Thoracic aorta (tissue), 2 donors: ENCODE results near the gene DAAM1. TPM values are rescaled to one million over a fixed set of nuclear protein-coding genes. Genes with fewer than 3 reads are reported as not detected.

ENCODE experiments used
- ATAC-seq: fragments of 150-250 bp; one replicate; pipeline ENCODE4 v1.8.0; 2017; ENCODE audit warnings: low read depth; ENCODE audit not compliant: insufficient number of reproducible peaks, low FRiP score
- DNase-seq: peaks from one replicate; pipeline ENCODE4 v3.0.0-alpha.2; 2020; ENCODE audit warnings: low spot score
- H3K27ac ChIP-seq, 2 donors: fragments of 200-600 bp; sonication (generic); 1 replicate in 1 of 2; 2 replicates in 1 of 2; pipeline ENCODE4 v1.5.1; 2016; ENCODE audit warnings: mild to moderate bottlenecking in 2 of 2, moderate library complexity in 2 of 2
- H3K27me3 ChIP-seq: fragments of 200-600 bp; sonication (generic); replicated peaks from 2 replicates; pipeline ENCODE4 v1.6.0; 2016; ENCODE audit warnings: mild to moderate bottlenecking; ENCODE audit not compliant: insufficient read depth
- H3K36me3 ChIP-seq: fragments of 200-600 bp; sonication (generic); one replicate; pipeline ENCODE4 v1.5.1; 2016
- H3K4me1 ChIP-seq, 2 donors: fragments of 200-600 bp; sonication (generic); 1 replicate in 1 of 2; 2 replicates in 1 of 2; pipeline versions ENCODE4 v1.5.1 to v1.6.0; 2016; ENCODE audit warnings: low read depth in 2 of 2, mild to moderate bottlenecking in 1 of 2; ENCODE audit not compliant: control insufficient read depth in 1 of 2
- H3K4me3 ChIP-seq: fragments of 200-600 bp; sonication (generic); 2 replicates; pipeline ENCODE4 v1.5.1; 2016; ENCODE audit warnings: mild to moderate bottlenecking
- H3K9me3 ChIP-seq: fragments of 200-600 bp; sonication (generic); 2 replicates; pipeline ENCODE4 v1.5.1; 2016
- total RNA-seq, 2 donors: library from RNA; depleted of rRNA; stranded (reverse); fragments of >200 nt; gene quantifications; one replicate each; pipeline versions ENCODE4 v1.1.0 to v1.2.3, GENCODE V29; 2016
- TF ChIP-seq, protein P1 (sequence below): fragments of 200-600 bp; sonication (generic); IDR thresholded peaks from one replicate; pipeline ENCODE4 v1.5.1; 2019; ENCODE audit warnings: antibody characterized with exemption

Gene DAAM1
- total RNA-seq, 2 donors from 2014 or later = 35.9 to 56.6 TPM

DNA sequence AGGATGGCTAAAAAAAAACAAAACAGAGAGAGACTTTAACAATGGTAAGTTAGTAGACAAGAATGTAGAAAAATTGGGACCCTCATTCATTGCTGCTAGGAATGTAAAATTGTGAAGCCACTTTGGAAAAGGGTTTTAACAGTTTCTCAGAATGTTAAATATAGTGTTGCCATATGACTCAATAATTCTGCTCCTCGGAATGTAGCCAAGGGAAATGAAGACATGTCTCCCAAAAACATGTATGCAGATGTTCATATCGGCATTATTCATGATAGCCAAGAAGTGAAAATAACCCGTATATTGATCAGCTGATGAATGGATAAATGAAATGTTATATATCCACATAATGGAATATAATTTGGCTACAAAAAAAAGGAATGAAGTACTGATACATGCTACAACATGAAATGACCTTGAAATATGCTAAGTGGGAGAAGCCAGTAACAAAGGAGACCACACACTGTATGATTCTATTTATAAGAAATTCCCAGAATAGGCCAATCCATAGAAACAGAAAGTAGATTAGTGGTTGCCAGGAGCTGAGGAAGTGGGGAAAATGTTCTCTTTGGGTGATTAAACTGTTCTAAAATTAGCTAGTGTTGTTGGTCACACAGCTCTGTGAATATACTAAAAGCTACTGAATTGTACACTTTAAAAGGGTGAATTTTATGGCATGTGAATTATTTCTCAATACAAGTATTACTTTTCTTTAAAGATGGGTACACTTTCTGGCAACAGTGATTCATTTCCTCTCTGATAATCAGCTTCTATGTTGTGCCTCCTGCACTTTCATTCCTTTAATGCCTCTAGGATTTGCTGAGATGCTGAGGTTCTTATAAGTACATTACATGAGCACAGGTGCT lies 132.5 kb downstream of the DAAM1 start:
- TF ChIP-seq, protein P1, sequence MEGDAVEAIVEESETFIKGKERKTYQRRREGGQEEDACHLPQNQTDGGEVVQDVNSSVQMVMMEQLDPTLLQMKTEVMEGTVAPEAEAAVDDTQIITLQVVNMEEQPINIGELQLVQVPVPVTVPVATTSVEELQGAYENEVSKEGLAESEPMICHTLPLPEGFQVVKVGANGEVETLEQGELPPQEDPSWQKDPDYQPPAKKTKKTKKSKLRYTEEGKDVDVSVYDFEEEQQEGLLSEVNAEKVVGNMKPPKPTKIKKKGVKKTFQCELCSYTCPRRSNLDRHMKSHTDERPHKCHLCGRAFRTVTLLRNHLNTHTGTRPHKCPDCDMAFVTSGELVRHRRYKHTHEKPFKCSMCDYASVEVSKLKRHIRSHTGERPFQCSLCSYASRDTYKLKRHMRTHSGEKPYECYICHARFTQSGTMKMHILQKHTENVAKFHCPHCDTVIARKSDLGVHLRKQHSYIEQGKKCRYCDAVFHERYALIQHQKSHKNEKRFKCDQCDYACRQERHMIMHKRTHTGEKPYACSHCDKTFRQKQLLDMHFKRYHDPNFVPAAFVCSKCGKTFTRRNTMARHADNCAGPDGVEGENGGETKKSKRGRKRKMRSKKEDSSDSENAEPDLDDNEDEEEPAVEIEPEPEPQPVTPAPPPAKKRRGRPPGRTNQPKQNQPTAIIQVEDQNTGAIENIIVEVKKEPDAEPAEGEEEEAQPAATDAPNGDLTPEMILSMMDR = no peak
- DNase-seq = no peak
- peak; percentile 56 for ATAC-seq
- H3K27me3 ChIP-seq = no peaks in the 10 kb centered on the region
- H3K36me3 ChIP-seq = no peaks in the 10 kb centered on the region
- H3K4me3 ChIP-seq = peak overlapping the region; percentile 52
- peak overlapping the region; percentile 62 to 80 for H3K27ac ChIP-seq
- H3K9me3 ChIP-seq = no peaks in the 10 kb centered on the region
- peaks cover 40 to 79% of the 10 kb centered on the region in 2 donors for H3K4me1 ChIP-seq

- Histone ChIP-seq H3K27ac (peak overlapping the region; percentile 59 to 80), H3K36me3 (no peaks in the 10 kb centered on the region), H3K27me3 (no peaks in the 10 kb centered on the region), H3K4me3 (peak overlapping the region; percentile 52), H3K4me1 (peaks cover 38 to 79% of the 10 kb centered on the region in 2 donors), H3K9me3 (no peaks in the 10 kb centered on the region)
- DNase-seq (no peak), ATAC-seq (no peak)
- TF ChIP-seq, protein P1 = no peak
Measured at GRCh38 chr14:59321626-59321949, 133.1 kb downstream of the DAAM1 start.

GRCh38 chr14:59325906-59326305 lies 137.4 kb downstream of the DAAM1 start:
- DNase-seq (no peak), ATAC-seq (no peak)
- H3K4me1 ChIP-seq = peaks cover 9 to 55% of the 10 kb centered on the region in 2 donors

GRCh38 chr14:59328454-59328853 lies 140.0 kb downstream of the DAAM1 start:
- Histone ChIP-seq H3K4me3 (no peak overlapping the region), H3K27ac (no peak overlapping the region), H3K4me1 (peaks cover 10 to 52% of the 10 kb centered on the region in 2 donors), H3K27me3 (no peaks in the 10 kb centered on the region), H3K36me3 (peaks cover 8% of the 10 kb centered on the region), H3K9me3 (no peaks in the 10 kb centered on the region)
- DNase-seq = no peak
- TF ChIP-seq, protein P1 = no peak
- no peak for ATAC-seq

More at GRCh38 chr14:59325906-59326305, 137.4 kb downstream of the DAAM1 start:
- Histone ChIP-seq H3K27me3 (no peaks in the 10 kb centered on the region), H3K36me3 (no peaks in the 10 kb centered on the region), H3K27ac (peak overlapping the region; percentile 24 to 43), H3K4me3 (no peak overlapping the region), H3K9me3 (no peaks in the 10 kb centered on the region)
- TF ChIP-seq, protein P1 = no peak

DNA sequence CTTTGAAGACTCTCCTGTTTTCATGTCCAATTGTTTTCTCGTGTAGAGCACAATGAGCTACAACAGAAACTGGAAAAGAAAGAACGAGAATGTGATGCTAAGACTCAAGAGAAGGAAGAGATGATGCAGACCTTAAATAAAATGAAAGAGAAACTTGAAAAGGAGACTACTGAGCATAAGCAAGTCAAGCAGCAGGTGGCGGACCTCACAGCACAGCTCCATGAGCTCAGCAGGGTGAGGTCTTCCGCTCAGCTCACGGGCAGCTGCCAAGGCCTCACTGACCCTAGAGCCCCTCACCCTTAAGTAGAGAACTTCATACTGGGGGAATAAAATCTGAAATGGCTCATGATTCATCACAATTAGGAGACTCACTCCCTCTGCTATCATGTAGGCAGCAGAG lies 142.0 kb downstream of the DAAM1 start:
- DNase-seq (no peak), ATAC-seq (no peak)
- no peaks in the 10 kb centered on the region for H3K27me3 ChIP-seq
- H3K27ac ChIP-seq = peak overlapping the region; percentile 28 to 39
- peaks cover 8% of the 10 kb centered on the region for H3K36me3 ChIP-seq
- peaks cover 25 to 70% of the 10 kb centered on the region in 2 donors for H3K4me1 ChIP-seq
- H3K4me3 ChIP-seq = no peak overlapping the region
- TF ChIP-seq, protein P1 = no peak
- H3K9me3 ChIP-seq = no peaks in the 10 kb centered on the region
